GM12892 (cell line): ENCODE data around the gene RAP1GAP2.

Source experiments
- POLR2A ChIP-seq: IDR thresholded peaks from 2 replicates; pipeline ENCODE4 v1.6.1; 2011; ENCODE audit warnings: low read depth, low read length, control low read depth
- POLR2AphosphoS5 ChIP-seq: IDR thresholded peaks from 2 replicates; pipeline ENCODE4 v1.6.1; 2011; ENCODE audit warnings: low read depth, low read length, control low read depth
- TAF1 ChIP-seq: IDR thresholded peaks from 2 replicates; pipeline ENCODE4 v1.6.1; 2011; ENCODE audit warnings: low read depth, mild to moderate bottlenecking, control low read depth, low read length, borderline replicate concordance

DNA sequence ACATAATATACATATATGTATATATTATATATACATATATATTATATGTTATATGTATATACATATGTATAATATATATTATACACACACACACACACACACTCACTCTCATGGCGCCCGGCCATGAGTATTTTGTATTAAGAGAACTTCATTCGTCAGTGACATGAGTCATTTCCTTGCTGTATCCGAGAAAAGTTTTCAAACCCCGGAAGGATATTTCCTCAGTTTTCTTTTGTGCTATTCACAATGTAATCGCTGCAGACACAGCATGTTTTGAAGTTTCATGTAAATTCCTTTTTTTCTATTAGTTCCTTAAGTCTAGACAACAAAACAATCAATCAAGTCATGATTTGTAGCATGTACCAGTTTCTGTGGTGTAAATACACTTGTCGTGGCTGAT is 233.9 kb downstream of the RAP1GAP2 start:
- TF ChIP-seq POLR2A (no peak), TAF1 (no peak), POLR2AphosphoS5 (no peak)
